ENCODE measurements around the gene ADGRV1.
"Not testable (repeated sequence)": the region's sequence is repeated elsewhere in the genome, so short reads cannot be mapped to it uniquely, and the experiment has no call there.

The ADGRV1 gene

GRCh38 chr5:91006713-91007112, 448.1 kb downstream of the ADGRV1 start:
- no peak for DNase-seq (ENCODE audit: low spot score)

GRCh38 chr5:91007251-91007650, 448.7 kb downstream of the ADGRV1 start:
- DNase-seq (ENCODE audit: low spot score), result no peak

DNA sequence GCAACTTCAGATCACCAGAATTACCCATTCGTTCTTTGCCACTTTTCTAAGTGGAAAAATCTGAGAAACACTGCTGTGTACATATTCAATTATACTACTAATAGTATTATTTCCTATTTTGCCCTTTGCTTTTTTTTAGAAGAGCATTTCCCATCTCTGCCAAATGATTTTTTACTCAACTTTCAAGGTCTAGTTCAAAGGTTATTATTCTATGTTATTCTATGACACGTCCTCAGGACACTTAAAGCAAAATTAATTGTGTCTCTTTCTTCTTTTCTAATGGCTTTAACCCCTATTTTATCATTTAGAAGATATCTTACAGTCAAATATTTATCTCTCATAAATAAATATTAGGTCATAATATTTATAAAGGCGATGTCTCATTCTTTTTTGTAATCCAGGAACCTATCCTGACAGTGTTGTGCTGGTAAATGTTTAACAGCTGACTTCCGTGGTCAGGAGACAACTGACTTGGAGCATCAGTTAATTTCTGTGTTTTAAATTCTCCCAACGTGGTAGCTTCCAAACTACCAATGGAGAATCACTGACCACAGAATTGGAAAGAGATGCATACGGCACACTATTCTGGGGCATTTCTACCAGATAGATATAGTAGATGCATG, 449.3 kb downstream of the ADGRV1 start:
- DNase-seq (ENCODE audit: low spot score), result no peak

DNA sequence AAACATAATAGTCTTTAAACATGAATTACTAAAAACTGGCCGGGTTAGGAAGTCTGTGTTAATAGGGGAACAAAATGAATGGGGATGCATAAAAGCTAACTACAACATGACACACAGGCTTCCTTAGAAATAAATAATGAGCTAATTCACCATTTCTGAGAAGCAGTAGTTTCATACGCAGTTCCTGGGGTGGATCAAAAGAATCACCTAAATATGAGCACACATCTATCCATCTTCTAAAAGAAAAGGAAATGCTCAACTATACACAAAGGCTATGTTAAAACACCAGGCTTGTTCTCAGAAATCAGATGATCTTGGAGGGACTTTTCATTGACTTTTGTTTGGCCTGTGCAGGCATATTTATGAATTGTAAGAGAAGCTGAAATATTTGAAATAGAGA, 451.5 kb downstream of the ADGRV1 start:
- no peak for DNase-seq (ENCODE audit: low spot score)

DNA sequence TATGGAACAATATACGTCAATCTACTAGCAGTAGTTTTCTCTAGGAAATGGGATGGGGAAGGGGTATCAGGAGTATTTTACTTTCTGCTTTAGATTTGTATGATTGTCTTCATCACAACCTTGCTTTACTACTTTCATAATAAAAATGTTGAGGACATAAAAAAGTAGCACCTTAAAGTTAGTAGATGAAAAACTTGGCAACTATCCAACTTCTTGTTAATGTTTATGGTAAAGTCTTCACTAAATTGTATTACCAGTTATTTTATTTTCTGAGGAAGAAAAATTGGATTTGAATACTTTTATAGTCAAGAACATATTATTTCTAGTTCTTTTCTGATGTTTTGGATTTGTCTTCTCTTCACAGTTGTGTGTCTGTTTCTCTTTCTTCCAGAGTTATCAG, 452.4 kb downstream of the ADGRV1 start:
- no peak for DNase-seq (ENCODE audit: low spot score)

GRCh38 chr5:91012867-91013266, 454.3 kb downstream of the ADGRV1 start:
- not testable (repeated sequence) for DNase-seq (ENCODE audit: low spot score)

- no peak for DNase-seq (ENCODE audit: low spot score)
These were observed 457.7 kb downstream of the ADGRV1 start for GRCh38 chr5:91016322-91016721.

DNA sequence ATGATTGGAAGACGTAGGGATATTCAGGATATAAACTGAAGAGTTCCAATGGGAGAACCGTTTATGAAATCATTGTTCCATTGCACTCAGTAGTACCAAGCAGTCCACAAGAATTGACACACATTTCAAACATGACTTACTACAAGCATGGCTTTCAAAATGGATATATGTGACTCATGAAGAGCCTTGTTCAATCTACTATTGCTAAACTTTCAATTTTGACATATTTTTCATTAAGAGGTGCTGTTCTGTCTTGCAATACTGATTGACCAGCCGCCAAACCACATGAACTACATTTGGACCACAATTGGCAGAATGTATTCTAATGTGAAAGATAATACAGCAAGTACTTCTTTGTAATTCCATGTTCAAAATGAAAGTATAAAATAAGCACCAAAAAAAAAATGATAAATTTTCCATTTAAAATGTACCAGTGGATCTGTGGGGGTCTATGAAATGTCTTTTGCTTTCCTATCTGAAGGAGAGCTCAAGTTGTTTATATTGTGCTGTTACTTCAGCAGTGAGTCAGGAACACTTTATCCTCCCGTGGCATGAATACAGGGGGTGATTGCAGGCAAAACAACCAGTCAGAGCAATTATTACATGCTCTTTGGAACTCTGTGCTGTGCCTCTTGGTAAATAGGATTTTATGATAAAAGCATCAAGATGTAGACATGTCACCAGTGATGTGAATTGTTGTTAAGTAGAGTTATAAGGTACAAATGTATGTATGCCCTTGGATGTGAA, 458.5 kb downstream of the ADGRV1 start:
- DNase-seq (ENCODE audit: low spot score), result no peak

- no peak for DNase-seq (ENCODE audit: low spot score)
These were observed 459.6 kb downstream of the ADGRV1 start for GRCh38 chr5:91018200-91018599.

- DNase-seq (ENCODE audit: low spot score), result no peak
These were observed 460.2 kb downstream of the ADGRV1 start for GRCh38 chr5:91018712-91019371.

GRCh38 chr5:91020065-91020800, 461.6 kb downstream of the ADGRV1 start:
- no peak for DNase-seq (ENCODE audit: low spot score)

GRCh38 chr5:91022518-91022917, 463.9 kb downstream of the ADGRV1 start:
- no peak for DNase-seq (ENCODE audit: low spot score)

GRCh38 chr5:91024206-91024605, 465.6 kb downstream of the ADGRV1 start:
- no peak for DNase-seq (ENCODE audit: low spot score)

DNA sequence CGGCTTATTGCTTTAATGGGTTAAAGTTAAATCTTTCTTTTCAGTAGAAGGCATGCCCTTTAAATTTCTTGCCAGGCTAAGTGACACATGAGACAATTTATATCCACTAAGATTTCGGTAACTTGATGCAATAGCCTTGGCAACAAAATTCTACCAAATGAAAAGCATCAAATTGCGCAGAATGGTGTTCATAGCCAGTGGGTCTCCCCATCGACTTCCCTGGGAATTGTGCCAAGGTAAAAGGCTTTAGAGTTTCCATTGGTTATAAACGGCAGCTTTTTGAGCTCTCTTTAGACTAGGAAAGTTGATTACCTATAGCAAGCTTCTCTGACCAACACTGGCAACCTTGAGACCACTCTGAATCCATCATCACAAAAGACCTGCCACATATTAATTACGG, 466.1 kb downstream of the ADGRV1 start:
- DNase-seq (ENCODE audit: low spot score), result no peak

- no peak for DNase-seq (ENCODE audit: low spot score)
These were observed 466.9 kb downstream of the ADGRV1 start for GRCh38 chr5:91025449-91025848.

- DNase-seq (ENCODE audit: low spot score), result no peak
These were observed 467.4 kb downstream of the ADGRV1 start for GRCh38 chr5:91025956-91026355.

DNA sequence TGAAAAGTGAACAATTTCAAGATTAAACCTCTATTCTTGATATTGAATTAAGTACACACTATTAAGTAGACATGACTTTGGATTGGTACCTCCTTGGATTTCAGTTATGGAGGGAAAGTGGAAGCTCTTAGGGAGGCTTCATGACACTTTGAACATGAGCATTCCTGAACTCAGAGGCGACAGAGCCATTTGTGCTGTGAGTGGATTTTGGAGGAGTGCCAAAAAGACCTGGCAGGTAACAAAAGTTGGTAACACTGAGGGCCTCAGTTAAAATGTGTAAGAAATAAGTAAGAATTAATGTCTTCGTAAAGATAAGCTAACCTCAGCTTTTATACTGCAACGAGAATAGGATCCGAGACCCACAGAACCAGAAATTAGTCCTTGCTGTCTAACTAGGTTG, 467.9 kb downstream of the ADGRV1 start:
- DNase-seq (ENCODE audit: low spot score), result no peak

DNA sequence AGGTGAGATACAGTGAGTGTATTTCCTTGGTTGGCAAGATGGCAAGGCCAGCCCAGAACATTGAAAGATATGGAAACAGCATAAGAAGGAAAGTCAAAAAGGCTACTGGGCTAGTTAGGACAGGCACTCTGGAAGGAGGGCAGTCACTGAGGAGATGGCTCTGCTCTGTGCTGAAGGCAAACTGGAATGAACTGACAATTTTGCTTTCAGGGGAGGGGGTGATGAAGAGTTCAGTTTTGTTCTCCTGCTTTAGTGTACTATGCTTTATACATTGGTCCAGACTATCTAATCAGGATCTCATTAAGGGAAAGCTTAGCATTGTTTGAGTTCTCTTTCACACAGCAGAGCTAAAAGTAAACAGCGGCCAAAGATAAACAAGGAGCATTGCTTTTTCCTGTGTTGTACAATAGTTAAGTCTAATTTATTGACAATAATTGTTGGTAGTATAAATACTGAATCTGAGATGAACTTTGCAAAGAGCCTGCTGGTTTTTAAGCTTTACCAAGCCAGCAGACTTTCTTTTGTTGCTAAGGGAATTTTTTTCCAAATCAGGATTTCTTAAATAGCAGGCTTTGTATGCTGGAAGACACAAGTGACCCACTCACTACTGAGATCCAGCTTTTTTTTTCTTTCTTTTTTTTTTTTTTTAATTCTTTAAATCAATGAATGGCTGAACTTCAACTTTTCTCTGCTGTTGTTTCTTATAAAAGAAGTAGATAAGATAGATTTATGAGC, 469.0 kb downstream of the ADGRV1 start:
- no peak for DNase-seq (ENCODE audit: low spot score)

- no peak for DNase-seq (ENCODE audit: low spot score)
These were observed 469.9 kb downstream of the ADGRV1 start for GRCh38 chr5:91028499-91028956.

DNA sequence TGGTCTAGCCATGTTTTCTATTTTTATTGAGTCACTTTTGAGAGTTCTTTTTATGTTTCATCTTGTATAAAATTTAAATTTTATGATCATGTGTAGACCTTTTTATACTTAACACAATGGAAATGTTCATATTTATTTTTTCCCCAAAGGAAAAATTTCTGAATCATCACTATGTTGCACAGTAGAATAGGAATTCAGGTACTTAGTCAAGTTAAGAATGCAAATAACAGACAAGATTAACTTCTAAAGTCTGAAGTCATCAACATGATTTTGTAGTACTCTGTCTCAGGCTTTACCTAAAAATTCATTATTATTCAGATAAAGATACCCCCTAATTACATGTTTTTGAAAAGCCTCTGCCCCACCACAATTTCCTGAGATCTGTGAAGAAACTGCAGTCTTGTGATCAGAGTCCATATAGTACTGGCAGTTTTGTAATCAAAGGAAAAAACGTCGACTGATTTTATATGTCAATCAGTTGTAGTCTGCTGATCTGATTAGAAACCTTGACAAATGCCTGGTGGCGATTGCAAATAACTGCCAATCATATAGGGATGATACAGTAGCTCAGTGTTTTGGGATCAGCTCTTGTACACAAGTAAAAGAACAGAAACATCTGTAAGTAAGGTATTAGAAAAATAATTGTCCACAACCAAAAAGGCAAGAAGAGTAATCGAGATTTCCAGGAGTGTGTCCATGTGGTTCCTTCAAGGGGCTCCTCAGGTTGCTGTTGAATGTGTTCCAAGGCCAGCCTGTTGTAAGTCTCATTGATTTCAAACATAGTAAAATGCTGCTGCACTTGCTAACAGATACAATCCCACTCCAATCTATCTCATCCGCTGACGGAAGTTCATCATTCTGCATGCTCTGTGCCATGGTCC, 472.2 kb downstream of the ADGRV1 start:
- DNase-seq (ENCODE audit: low spot score), result no peak

DNA sequence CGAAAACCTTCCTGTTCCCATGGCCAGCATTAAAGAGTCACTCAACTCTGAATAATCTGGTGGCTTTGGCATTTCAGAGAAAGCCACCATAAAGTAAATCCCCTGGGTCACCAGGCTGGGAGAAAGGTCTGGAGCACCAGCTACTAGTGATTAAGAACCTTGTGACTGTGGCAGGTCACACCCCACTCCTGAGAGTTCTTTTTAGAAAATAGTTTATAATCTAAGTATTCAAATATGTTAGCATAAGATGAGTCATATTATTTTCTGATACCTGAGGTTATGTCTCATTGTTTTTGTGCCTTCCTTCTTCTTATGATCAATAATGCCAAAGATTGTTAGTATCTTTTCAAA, 472.8 kb downstream of the ADGRV1 start:
- DNase-seq (ENCODE audit: low spot score), result no peak
